Muscle of back (tissue), 13 donors: ENCODE data around the gene KIF14. TPM values are rescaled to one million over a fixed set of nuclear protein-coding genes. Genes with fewer than 3 reads are reported as not detected.

Source experiments
- DNase-seq, 3 donors: peaks; one replicate each; pipeline versions ENCODE4 v3.0.0 to v3.0.0-alpha.2; 2013
- long read RNA-seq, 9 donors: transcript quantifications; one replicate each; lab custom pipeline, GENCODE V29; 2026
- polyA plus RNA-seq, 10 donors: library from polyadenylated mRNA; unstranded; fragments of 120-200 nt; gene quantifications; one replicate each; pipeline ENCODE4 v1.2.1, GENCODE V29; 2013; ENCODE audit not compliant: insufficient read length in 10 of 10

The KIF14 gene, protein sequence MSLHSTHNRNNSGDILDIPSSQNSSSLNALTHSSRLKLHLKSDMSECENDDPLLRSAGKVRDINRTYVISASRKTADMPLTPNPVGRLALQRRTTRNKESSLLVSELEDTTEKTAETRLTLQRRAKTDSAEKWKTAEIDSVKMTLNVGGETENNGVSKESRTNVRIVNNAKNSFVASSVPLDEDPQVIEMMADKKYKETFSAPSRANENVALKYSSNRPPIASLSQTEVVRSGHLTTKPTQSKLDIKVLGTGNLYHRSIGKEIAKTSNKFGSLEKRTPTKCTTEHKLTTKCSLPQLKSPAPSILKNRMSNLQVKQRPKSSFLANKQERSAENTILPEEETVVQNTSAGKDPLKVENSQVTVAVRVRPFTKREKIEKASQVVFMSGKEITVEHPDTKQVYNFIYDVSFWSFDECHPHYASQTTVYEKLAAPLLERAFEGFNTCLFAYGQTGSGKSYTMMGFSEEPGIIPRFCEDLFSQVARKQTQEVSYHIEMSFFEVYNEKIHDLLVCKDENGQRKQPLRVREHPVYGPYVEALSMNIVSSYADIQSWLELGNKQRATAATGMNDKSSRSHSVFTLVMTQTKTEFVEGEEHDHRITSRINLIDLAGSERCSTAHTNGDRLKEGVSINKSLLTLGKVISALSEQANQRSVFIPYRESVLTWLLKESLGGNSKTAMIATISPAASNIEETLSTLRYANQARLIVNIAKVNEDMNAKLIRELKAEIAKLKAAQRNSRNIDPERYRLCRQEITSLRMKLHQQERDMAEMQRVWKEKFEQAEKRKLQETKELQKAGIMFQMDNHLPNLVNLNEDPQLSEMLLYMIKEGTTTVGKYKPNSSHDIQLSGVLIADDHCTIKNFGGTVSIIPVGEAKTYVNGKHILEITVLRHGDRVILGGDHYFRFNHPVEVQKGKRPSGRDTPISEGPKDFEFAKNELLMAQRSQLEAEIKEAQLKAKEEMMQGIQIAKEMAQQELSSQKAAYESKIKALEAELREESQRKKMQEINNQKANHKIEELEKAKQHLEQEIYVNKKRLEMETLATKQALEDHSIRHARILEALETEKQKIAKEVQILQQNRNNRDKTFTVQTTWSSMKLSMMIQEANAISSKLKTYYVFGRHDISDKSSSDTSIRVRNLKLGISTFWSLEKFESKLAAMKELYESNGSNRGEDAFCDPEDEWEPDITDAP (N-terminal part only)
- 1 to 10 TPM; 2.3 to 5.3 (median 3.3) TPM for polyA plus RNA-seq
- long read RNA-seq, donor 1: 0 reads
- long read RNA-seq, donor 2, full-length matches to known transcripts: 1 of 1 reads
- long read RNA-seq, donor 2, partial matches to known transcripts: 0 of 1 reads
- long read RNA-seq, donor 2, other reads (novel, unspliced or antisense): 0 of 1 reads
- long read RNA-seq, donor 3: 0 reads
- long read RNA-seq, donor 4: 0 reads
- long read RNA-seq, donor 5: 0 reads
- long read RNA-seq, donor 6: 0 reads
- long read RNA-seq, donor 7: 0 reads
- long read RNA-seq, donor 8: 0 reads
- long read RNA-seq, donor 9: 0 reads

DNA sequence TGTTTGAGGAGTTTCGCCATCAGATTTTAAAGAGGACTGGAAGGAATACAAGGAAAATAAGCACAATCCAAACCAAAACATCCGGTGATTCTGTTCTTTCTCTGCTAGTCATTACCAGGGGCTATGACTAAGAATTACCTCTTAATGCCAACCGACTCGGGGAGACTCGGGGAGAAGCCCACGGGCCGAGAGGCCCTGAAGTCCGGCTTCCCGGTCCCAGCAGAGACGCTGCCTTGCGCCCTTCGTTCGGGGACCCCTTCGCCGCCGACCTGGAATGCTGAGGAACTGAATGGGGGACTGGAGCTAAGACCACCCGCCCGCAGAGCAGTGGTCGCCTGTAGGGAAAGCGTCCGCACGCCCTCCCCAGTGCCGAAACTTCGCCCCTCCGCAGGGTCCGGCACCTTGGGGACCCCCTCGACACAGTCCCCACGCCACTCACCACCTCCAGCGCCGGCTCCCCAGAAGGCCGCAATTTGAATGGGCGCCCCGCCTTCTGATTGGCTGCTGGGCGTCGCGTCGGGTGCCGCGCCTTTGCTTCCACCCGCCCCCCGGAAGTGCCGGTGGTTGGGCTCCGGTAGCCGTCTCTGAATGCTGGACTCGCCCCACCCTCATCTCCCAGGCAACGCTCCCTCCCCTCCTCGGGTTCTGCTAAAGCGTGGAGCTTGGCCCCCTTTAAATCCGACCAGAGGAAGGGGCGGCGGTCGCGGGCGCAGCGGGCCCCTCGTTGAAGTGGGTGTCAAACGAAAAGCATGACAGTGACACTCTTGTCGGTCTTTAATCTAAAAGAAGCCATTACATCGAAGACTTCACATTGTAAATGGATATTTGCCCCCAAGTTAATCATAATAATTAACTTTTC lies at the start of gene KIF14:
Gene KIF14 (minus strand): TSS at position 479 of the 859 bp plus-strand sequence. CDS start 2,028 bp downstream, outside the sequence.
- peak; percentile 92 to 97 (median 93) for DNase-seq

DNA sequence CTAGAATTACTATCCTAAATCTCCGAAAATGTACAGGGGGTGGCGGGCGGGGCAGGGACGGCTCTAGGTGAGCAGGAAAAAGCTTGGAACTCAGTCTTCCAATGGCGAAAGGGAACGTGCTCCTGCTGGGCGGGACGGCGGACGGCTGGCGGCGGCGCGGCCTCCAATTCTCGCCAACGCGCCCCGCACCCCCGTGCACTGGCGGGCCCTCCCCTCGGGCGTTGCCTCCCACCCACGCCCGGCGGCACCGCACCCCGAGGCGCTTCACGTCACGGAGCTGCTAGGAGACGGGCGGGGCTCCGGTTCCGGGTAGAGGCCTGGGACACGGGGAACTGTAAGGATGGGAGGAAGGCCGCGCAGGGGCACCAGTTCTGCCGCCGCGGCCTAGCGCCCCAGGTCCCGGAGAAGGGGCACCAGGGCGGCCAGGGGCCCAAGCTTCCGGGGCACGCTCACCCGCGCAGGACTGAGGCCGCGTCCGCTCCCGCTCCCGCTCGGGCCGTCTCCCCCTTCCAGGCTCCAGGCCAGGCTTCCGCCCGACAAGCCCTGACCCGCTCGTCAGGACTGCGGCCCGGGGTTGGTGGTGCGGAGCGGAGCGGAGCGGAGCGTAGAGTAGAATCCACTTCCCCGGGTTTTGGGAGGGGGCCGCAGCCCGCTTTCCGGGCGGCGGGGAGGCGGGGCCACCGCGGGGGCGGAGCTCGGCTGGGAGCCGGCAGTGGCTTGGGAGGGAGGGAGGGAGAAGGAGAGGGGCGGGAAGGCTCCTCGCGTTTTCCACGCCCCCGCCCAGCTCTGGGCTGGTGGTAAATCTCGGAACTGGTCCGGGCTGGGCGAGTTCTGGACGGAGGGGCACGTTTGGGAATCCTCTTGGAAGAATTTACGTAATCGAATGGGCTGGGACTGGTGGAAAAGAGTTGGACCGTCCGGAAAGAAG lies 49.0 kb upstream of the KIF14 start, which contains the start of gene DDX59:
Gene DDX59 (minus strand): TSS at position 594 of the 928 bp plus-strand sequence. CDS start 3,167 bp downstream, outside the sequence.
- peak; percentile 97 to 98 (median 97) for DNase-seq

DNA sequence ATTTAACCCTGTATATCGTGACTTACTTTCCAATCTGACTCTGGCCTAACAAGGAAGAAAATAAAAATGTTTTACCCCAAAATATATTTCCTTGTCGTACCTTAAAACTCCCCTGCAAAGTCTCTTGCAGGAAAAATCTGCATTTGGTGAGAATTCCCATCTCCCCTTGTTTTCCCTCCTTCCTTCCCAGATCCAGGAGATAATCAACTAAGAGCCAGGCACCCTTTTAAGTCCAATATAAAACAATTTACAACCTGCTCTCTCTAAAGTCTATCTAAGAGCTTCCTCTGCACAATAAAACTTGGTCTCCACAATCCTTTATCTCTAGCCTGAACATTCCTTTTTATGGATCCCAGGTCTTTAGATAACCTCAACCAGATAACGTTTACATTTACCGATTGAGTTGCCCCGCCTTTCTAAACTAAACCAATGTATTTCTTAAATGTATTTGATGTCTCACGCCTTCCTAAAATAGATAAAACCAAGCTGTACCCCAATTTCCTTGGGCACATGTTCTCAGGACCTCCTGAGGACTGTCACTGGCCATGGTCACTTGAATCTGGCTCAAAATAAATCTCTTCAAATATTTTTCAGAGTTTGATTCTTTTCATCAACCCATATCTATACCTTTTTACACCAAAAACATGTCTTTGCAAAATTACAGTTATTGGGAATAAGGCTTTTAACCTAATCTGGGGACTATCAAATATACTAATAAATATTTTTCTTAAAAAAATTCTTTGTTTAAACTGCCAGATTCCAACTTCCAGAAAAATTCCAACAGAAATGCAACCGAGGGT lies 48.2 kb upstream of the KIF14 start:
- peak in 1 of 3 donors; percentile 8 for DNase-seq

DNA sequence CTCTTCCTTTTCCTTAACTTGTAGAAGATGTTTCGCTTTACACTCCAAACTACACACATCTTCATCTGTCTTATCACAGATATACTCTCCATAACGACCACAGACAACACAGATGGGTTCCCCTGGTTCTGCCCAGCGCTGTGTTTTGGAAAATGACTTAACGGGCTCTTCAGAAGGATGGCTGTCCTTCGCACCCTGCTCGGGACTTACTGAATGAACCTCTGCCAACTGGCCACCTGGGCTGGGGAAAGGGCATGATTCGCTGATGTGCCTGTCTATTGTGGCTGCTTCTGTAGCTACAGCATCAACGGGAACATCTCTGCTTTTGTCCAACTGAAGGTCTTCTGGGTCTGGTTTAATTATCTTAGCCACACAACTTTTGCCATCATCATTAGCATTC lies 45.8 kb upstream of the KIF14 start:
- DNase-seq: peak in 1 of 3 donors; percentile 12

DNA sequence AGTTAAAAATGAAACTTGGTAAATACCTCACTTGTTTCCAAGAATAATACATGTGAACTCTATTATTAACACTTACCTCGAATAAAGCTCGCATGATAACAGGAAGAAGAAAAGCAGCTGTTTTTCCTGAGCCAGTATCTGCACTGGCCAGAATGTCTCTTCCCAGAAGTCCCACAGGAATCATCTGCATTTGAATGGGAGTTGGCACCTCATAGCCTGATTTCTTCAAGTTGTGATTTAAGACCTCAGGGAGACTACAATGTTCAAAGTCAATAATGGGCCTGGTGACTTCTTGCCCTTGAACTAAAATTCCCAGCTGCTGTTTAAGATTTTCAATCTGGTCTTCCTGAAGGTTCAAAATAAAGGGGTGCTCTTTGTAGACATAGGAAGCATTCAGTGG lies 45.3 kb upstream of the KIF14 start:
- DNase-seq: peak in 2 of 3 donors; percentile 27 to 51

DNA sequence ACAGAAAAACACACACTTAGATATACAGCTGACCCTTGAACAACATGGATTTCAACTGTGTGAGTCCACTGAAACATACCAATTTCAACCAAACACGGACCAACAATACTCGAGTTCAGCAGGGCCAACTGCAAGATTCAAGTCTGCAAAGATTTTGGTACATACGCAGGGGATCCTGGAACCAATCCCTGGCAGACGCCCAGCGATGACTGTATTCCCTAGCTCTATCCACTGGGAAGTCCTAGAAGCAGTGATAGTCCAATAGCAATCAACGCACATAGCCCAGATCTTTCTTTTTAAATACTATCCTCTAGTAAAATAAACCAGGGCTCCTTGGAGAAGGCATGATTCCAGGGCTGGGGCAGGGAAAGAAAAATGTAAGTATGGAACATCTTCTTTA lies 40.2 kb upstream of the KIF14 start:
- DNase-seq: no peak

DNA sequence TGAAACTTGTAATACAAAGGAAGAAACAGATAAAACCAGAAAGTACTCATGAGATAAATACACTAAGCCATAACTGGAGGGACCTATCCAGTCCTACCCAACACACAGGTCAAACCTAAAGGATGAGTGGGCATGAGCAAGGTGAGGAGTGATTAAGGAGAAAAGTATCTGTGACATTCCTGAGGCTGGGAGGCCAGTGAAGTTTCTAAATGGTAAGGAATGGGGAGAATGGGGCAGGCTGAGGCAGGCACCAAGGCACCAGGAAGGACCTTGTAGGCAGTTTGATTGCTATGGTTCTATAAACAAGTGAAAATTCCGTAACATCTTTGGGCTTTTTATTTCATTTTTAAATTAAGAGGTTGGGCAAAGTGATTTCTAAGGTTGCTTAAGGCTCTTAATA lies 38.7 kb upstream of the KIF14 start:
- no peak for DNase-seq

DNA sequence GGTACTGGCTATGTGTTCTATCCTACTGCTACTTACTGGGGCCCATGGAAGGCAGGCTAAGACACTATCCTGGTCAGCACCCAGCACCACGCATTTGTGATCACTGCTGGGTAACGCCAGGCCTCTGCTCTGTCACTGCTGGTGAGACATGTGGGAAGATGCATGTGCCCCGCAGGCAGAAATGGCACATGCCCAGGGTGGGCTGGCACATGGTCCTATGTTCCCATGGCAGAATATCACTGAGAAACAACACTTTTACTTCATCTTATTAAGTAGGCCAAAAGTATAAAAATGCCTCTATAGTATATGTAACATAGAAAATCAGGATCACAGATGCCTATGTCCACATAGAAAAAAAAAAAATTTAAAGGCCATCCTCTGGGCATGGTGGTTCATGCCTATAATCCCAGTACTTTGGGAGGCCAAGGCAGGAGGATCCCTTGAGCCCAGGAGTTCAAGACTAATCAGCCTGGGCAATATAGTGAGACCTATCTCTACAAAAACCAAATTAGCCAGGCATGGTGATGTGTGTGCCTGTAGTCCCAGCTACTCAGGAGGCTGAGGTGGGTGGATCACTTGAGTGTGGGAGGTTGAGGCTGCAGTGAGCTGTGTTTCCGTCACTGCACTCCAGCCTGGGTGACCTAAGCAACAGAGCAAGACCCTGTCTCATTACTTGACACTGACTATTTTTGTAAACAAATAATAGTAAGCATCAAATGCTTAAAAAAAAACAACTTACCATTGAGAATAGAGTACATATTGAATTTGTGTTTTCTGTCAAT lies 37.7 kb upstream of the KIF14 start:
- no peak for DNase-seq

DNA sequence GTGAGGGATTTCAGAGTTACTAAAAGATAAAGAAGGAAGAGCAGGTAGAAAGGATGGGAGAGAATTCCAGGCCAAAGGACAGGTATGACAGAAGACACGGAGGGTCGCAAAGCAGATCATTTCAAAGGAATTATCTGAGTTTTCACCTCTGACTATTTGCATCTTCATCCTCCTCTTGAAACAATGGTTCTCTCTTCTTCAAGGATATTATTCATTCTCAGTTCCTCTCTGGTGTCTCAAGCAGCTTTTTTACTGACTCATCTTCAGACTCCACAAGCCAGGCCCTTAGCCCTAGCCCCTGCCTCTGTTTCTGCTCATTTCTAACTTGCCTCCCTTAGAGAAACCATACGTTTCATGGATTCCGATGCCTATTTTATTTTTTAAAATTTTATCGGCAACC lies 34.1 kb upstream of the KIF14 start:
- no peak for DNase-seq

DNA sequence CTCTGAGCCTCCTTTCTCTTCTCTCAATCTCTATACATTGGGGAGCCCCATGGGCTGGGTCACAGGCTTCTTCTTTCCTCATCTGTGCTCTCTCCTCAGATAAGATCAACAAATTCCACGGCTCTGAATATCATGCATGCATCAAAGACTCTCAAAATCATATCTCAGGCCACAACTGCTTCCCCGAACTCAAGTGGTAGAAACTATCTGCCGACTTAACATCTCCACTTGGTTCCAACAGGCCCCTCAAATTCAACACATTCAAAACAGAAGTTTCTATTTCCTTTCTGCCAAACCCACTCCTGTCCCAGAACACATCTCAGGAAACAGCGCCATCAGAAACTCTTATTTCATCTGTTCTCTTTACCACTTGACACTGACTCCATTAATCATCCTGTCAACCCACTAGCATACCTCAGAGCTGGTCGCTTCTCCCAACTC lies 32.5 kb upstream of the KIF14 start:
- no peak for DNase-seq

DNA sequence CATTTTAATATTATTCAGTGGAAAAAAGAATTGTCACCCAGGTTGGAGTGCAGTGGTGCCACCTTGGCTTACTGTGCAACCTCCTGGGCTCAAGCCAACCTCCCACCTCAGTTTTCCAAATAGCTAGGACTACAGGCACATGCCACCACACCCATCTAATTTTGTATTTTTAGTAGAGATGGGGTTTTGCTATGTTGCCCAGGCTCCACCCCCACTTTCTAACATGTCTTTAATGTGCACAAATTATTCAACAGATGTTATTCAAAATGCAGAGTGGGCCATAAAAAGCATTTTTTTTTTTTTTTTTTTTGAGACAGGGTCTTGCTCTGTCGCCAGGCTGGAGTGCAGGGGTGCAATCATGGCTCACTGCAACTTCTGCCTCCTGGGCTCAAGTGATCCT lies 31.8 kb upstream of the KIF14 start:
- DNase-seq: no peak

DNA sequence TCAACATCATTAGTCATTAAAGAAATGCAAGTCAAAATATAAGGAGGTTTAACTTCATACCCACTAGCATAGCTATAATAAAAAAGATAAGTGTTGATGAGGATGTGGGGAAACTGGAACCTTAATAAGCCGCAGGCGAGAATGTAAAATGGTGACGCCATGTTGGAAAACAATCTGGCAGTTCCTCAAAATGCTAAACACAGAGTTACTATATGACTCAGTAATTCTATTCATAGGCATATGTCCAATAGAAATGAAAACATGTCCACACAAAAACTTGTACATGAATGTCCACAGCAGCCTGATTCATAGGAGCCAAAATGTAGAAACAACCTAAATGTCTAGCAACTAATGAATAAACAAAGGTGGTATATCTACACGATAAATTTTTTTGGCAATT lies 26.0 kb upstream of the KIF14 start:
- no peak for DNase-seq

DNA sequence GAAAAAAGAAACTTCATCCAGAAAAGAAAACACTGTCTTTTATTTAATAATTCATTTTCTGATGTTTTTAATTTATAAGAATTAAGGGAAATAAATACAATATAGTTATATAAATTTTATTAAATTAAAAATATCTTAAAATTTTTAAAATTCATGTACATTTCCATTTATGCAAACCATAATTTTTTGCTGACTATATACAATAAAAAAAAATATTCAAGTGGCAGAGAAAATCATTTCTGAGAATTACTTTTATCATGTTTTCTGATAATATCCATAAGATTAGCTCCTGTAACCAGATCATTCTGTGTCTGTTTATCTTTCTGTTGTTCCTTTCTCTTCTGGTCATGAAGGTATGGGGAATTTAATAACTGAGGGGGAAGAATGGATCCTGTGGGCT lies 23.5 kb upstream of the KIF14 start:
- DNase-seq: no peak

DNA sequence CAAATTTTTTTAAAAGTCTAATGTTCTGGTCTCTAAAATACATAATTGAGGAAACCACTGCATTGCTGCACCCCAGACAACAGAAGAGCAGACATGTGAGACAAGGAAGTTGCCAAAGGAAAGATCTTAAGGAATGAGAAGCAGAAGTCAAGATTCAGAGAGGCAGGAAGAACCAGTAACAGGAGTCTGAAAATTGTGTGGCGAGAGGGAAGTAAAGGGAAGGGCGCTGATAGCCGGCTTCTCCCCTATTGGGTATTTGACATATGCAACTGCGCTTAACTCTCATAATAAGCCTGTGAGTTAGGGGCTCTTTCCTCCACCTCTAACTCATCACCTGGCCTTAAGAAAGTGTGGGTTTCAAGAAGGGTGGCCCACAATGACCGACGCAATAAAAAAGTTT lies 21.9 kb upstream of the KIF14 start:
- DNase-seq: no peak

DNA sequence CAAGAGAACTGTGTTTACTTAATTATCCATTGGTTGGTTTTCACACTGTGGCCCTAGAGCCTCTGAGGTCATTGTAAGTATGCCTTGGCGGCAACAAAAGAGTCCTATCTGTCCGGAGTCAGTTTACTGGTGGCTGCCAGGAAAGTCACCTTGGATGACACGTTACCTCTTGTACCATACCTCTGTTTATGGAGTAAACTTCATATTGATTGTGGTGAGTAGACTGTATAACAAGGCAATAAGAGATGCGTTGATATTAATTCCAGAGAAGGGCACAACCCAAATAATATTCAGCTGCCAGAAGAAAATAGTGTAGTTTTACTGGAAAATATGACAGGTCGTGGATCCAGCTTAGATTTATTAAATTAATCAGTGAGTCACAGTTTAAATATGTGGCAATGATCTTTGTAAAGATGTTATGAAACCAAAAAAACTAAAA lies 20.4 kb upstream of the KIF14 start:
- no peak for DNase-seq

DNA sequence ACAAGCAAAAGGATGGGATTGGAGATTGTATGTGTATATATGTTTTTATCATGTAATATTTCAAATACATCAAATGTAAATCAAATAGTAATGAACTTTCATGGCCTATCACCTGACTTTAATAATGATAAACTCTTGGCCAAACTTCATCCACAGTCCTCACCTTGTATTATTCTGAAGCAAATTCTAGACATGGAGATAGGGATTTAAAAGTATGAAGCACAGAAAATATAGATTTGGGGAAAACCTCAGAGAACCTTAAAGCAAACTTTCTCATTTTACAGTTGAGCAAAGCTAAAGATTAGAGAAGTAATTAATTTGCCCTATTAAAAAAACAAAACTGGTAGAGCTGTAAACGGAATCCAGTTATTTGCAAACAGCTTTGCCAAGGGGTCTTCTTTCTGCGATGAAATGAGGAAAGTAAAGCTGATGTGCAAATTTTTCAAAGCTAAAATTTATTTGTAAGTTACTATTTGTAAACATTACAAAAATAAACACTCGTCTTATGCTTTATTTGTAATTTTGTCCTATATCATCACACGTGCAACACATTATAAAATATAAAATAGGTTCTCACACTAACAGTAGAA lies 19.9 kb upstream of the KIF14 start:
- no peak for DNase-seq

DNA sequence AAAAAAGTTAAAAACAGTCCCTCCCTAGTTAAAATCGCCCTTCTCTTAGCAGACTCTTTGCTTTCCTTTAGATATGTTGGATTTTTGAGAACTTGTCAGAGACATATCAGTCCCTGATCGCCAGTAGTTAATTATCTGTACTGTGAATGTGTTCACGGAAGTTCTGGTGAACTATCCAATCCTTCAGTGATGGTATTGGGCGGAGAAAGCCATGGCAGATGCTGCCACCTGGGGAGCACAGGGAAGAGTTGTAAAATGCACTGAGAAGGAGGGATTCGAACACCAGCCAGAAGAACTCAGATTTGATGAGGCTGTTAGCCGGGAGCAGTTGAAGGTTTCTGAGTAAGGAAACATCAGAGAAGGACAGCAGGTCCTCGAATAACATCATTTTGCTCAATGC lies 17.5 kb upstream of the KIF14 start:
- no peak for DNase-seq
